ENCODE results near the gene CTIF.
"Not testable (repeated sequence)": the region's sequence is repeated elsewhere in the genome, so short reads cannot be mapped to it uniquely, and the experiment has no call there.

The CTIF gene

GRCh38 chr18:48860269-48861180 is 321.7 kb downstream of the CTIF start:
- DNase-seq (ENCODE audit: low read depth in 4 of 4, low spot score in 1 of 4) = no peak

- DNase-seq (ENCODE audit: low read depth in 4 of 4, low spot score in 1 of 4) = no peak
These were observed 322.4 kb downstream of the CTIF start for GRCh38 chr18:48861181-48861708.

GRCh38 chr18:48862132-48862531 is 323.3 kb downstream of the CTIF start:
- no peak for DNase-seq (ENCODE audit: low read depth in 4 of 4, low spot score in 1 of 4)

GRCh38 chr18:48862678-48863270 is 323.9 kb downstream of the CTIF start:
- DNase-seq (ENCODE audit: low read depth in 4 of 4, low spot score in 1 of 4) = no peak

- DNase-seq (ENCODE audit: low read depth in 4 of 4, low spot score in 1 of 4) = no peak
These were observed 324.7 kb downstream of the CTIF start for GRCh38 chr18:48863432-48864065.

GRCh38 chr18:48864876-48865275 is 326.0 kb downstream of the CTIF start:
- no peak for DNase-seq (ENCODE audit: low read depth in 4 of 4, low spot score in 1 of 4)

GRCh38 chr18:48866028-48866733 is 327.4 kb downstream of the CTIF start:
- DNase-seq (ENCODE audit: low read depth in 4 of 4, low spot score in 1 of 4) = no peak

- no peak for DNase-seq (ENCODE audit: low read depth in 4 of 4, low spot score in 1 of 4)
These were observed 328.0 kb downstream of the CTIF start for GRCh38 chr18:48866856-48867255.

GRCh38 chr18:48867978-48868377 is 329.1 kb downstream of the CTIF start:
- no peak for DNase-seq (ENCODE audit: low read depth in 4 of 4, low spot score in 1 of 4)

GRCh38 chr18:48868468-48869466 is 329.9 kb downstream of the CTIF start:
- DNase-seq (ENCODE audit: low read depth in 4 of 4, low spot score in 1 of 4) = peak; percentile 14 to 42 (median 22)

GRCh38 chr18:48869591-48869990 is 330.8 kb downstream of the CTIF start:
- DNase-seq (ENCODE audit: low read depth in 4 of 4, low spot score in 1 of 4) = no peak

GRCh38 chr18:48870926-48871325 is 332.1 kb downstream of the CTIF start:
- DNase-seq (ENCODE audit: low read depth in 4 of 4, low spot score in 1 of 4) = not testable (repeated sequence)

- no peak for DNase-seq (ENCODE audit: low read depth in 4 of 4, low spot score in 1 of 4)
These were observed 332.7 kb downstream of the CTIF start for GRCh38 chr18:48871391-48872166.

GRCh38 chr18:48872234-48873145 is 333.7 kb downstream of the CTIF start:
- no peak for DNase-seq (ENCODE audit: low read depth in 4 of 4, low spot score in 1 of 4)

GRCh38 chr18:48874233-48874632 is 335.4 kb downstream of the CTIF start:
- no peak for DNase-seq (ENCODE audit: low read depth in 4 of 4, low spot score in 1 of 4)

GRCh38 chr18:48874701-48875162 is 335.9 kb downstream of the CTIF start:
- DNase-seq (ENCODE audit: low read depth in 4 of 4, low spot score in 1 of 4) = no peak

- DNase-seq (ENCODE audit: low read depth in 4 of 4, low spot score in 1 of 4) = no peak
These were observed 336.6 kb downstream of the CTIF start for GRCh38 chr18:48875314-48875941.

All from stimulated activated CD4-positive, alpha-beta T cell treated with anti-CD3 and anti-CD28 coated beads, Interleukin-1b, Interleukin-23, amount 100 ng/mL, for 24 hours (primary cell).